H1 (cell line): ENCODE data around the gene ZNF747. TPM values are rescaled to one million over a fixed set of nuclear protein-coding genes. Genes with fewer than 3 reads are reported as not detected.

ENCODE experiments used
- CTCF ChIP-seq, 3 experiments: IDR thresholded peaks; 1 replicate in 2 of 3; 2 replicates in 1 of 3; pipeline versions ENCODE4 v1.5.1 to v1.6.1; 2011; ENCODE audit warnings: low read length in 3 of 3, mild to moderate bottlenecking in 3 of 3, inconsistent platforms in 2 of 3, low read depth in 1 of 3, moderate library complexity in 1 of 3; ENCODE audit not compliant: insufficient read depth in 1 of 3; ENCODE audit errors: control extremely low read depth in 1 of 3
- KDM5A ChIP-seq: fragments of 200-600 bp; IDR thresholded peaks from 2 replicates; pipeline ENCODE4 v1.7.1; 2012; ENCODE audit warnings: mild to moderate bottlenecking, low read length, inconsistent platforms, mixed read lengths
- NANOG ChIP-seq: IDR thresholded peaks from 2 replicates; pipeline ENCODE4 v1.6.1; 2011; ENCODE audit warnings: low read length, low read depth, mild to moderate bottlenecking, inconsistent platforms; ENCODE audit not compliant: insufficient read depth, poor library complexity, severe bottlenecking
- POLR2AphosphoS5 ChIP-seq: IDR thresholded peaks from 2 replicates; pipeline ENCODE4 v1.6.1; 2011; ENCODE audit warnings: low read depth, low read length
- POU5F1 ChIP-seq: IDR thresholded peaks from 2 replicates; pipeline ENCODE4 v1.6.1; 2011; ENCODE audit warnings: low read depth, mild to moderate bottlenecking, low read length, moderate library complexity
- SP2 ChIP-seq: IDR thresholded peaks from 2 replicates; pipeline ENCODE4 v1.6.1; 2012; ENCODE audit warnings: mild to moderate bottlenecking, low read length, inconsistent platforms
- polyA plus RNA-seq, 7 experiments: library from polyadenylated mRNA; depleted of rRNA in 3 of 7; stranded (reverse) in 5 of 7; unstranded in 2 of 7; fragments of >200 nt in 5 of 7; fragments of 200-250 nt in 2 of 7; gene quantifications; 1 replicate in 5 of 7; 2 replicates in 1 of 7; 4 replicates in 1 of 7; pipeline versions ENCODE4 v1.2.1 to v1.2.3, GENCODE V29; 2011 to 2013; ENCODE audit warnings: missing spikeins in 2 of 7, mixed read lengths in 2 of 7
- total RNA-seq: library from RNA; stranded (reverse); fragmentation: NEBNext Ultra II Directional; extraction: Animal tissue kit (Norgen Biotek cat#: 25700); gene quantifications from 2 replicates; pipeline ENCODE4 v1.2.1, GENCODE V29; 2021

The ZNF747 gene
- total and polyA plus RNA-seq, 2 of the 8 experiments (the other 6 are each of a cell fraction or from before 2014, with no cell fraction given), result 9.9 to 10.3 TPM

GRCh38 chr16:30567160-30567990 lies 32.7 kb upstream of the ZNF747 start (continued):
- TF ChIP-seq CTCF (IDR thresholded peaks at IDR 0.05; ENCODE audit: control extremely low read depth in 1 of 3, insufficient read depth in 1 of 3, low read depth in 1 of 3, low read length in 3 of 3) (no peak), SP2 (no peak), KDM5A (no peak), NANOG (no peak), POU5F1 (no peak), POLR2AphosphoS5 (no peak)
